ENCODE results near the gene ZNF648.

DNA sequence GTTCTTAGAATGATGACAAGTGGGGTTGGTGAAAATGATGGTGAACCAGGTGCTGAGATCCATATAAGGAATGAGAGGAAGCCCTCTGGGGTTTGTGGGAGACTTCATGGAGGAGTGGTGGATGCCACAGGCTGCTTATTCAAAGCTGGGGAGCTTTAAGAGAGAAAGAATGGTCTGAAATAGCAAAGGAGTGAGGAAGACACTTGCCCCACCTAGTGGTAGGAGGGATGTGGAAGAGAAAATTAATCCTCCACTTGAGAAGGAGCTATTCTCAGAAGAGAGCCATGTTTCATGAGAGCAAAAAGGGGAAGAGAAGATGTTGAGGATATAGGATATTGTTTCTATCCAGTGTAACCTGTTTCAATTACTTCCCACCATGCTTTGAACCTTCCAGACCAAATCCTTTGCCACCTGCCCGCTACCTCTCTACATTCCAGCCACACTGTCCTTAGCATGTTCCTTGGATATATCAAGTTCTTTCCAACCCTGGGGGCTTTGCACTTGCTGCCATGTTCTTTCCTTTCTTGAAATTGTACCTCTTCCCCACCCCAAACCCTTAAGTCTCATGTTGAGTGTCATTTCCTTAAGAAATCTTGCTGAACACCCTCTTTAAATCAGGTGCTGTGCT, 19.6 kb upstream of the ZNF648 start:
- TF ChIP-seq, protein P1, sequence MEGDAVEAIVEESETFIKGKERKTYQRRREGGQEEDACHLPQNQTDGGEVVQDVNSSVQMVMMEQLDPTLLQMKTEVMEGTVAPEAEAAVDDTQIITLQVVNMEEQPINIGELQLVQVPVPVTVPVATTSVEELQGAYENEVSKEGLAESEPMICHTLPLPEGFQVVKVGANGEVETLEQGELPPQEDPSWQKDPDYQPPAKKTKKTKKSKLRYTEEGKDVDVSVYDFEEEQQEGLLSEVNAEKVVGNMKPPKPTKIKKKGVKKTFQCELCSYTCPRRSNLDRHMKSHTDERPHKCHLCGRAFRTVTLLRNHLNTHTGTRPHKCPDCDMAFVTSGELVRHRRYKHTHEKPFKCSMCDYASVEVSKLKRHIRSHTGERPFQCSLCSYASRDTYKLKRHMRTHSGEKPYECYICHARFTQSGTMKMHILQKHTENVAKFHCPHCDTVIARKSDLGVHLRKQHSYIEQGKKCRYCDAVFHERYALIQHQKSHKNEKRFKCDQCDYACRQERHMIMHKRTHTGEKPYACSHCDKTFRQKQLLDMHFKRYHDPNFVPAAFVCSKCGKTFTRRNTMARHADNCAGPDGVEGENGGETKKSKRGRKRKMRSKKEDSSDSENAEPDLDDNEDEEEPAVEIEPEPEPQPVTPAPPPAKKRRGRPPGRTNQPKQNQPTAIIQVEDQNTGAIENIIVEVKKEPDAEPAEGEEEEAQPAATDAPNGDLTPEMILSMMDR (IDR thresholded peaks at IDR 0.05): peak in 1 of 3 experiments; percentile 47
- TF ChIP-seq POLR2AphosphoS5 (IDR thresholded peaks at IDR 0.05; ENCODE audit: insufficient read depth in 1 of 2, low read depth in 1 of 2): no peak

All from vagina (tissue), 2 donors.